ENCODE data around the gene NENF. TPM values are rescaled to one million over a fixed set of nuclear protein-coding genes. Genes with fewer than 3 reads are reported as not detected.
"Not testable (repeated sequence)": the region's sequence is repeated elsewhere in the genome, so short reads cannot be mapped to it uniquely, and the experiment has no call there.

The NENF gene
- total RNA-seq, 1 experiment from 2014 or later, result 72.4 TPM

- Histone ChIP-seq H3K27me3 (ENCODE audit: control insufficient read depth, insufficient read depth, low read length) (no peaks in the 10 kb centered on the region), H3K27ac (ENCODE audit: low read length) (no peak overlapping the region), H3K4me3 (ENCODE audit: low read depth in 2 of 2, low read length in 2 of 2) (no peak overlapping the region), H3K4me1 (ENCODE audit: control insufficient read depth, insufficient read depth, low read length) (no peaks in the 10 kb centered on the region), H3K9me3 (ENCODE audit: control insufficient read depth, insufficient read depth, low read depth, low read length) (no peaks in the 10 kb centered on the region), H3K36me3 (ENCODE audit: control insufficient read depth, insufficient read depth, low read length) (no peaks in the 10 kb centered on the region)
- ATAC-seq (no peak; the same call in 1 of the 2 replicates), DNase-seq (ENCODE audit: low read depth, low spot score) (no peak)
- intact Hi-C loops (cut with micrococcal nuclease; ENCODE audit: unreplicated experiment) (loop anchor here (10.0 kb wide), 1 partner anchor 69 kb away; no protein-coding TSS in a partner anchor), in situ Hi-C loops (cut with HindIII; ENCODE audit: low pct_unique_long_range_greater_than_20kb, low sequenced_read_pairs) (no loop called here)
- BruUV-seq (replicated peaks), result no TSS peak
- ChIA-PET POLR2A (interaction anchor here (0.6 kb wide), 1 partner anchor 480 kb away, joined by 11 read pairs; no protein-coding TSS in a partner anchor), CTCF (no interaction called here)
- TF ChIP-seq POLR2AphosphoS5 (IDR thresholded peaks at IDR 0.05; ENCODE audit: low read depth, low read length) (no peak), TCF7L2 (IDR thresholded peaks at IDR 0.05; ENCODE audit: low read depth, low read length) (no peak), REST (IDR thresholded peaks at IDR 0.05; ENCODE audit: insufficient read depth in 1 of 2, low read depth in 2 of 2, low read length in 1 of 2) (no peak), CTCF (IDR thresholded peaks at IDR 0.05) (no peak), SIN3A (IDR thresholded peaks at IDR 0.05; ENCODE audit: borderline replicate concordance, insufficient read depth, low read depth, low read length) (no peak)
Observed at GRCh38 chr1:212386029-212386428, 46.7 kb upstream of the NENF start.

GRCh38 chr1:212388985-212389716 is 43.6 kb upstream of the NENF start:
- Histone ChIP-seq H3K27me3 (ENCODE audit: control insufficient read depth, insufficient read depth, low read length) (no peaks in the 10 kb centered on the region), H3K4me3 (ENCODE audit: low read depth in 2 of 2, low read length in 2 of 2) (no peak overlapping the region), H3K36me3 (ENCODE audit: control insufficient read depth, insufficient read depth, low read length) (no peaks in the 10 kb centered on the region), H3K9me3 (ENCODE audit: control insufficient read depth, insufficient read depth, low read depth, low read length) (no peaks in the 10 kb centered on the region), H3K4me1 (ENCODE audit: control insufficient read depth, insufficient read depth, low read length) (no peaks in the 10 kb centered on the region), H3K27ac (ENCODE audit: low read length) (no peak overlapping the region)
- in situ Hi-C loops (cut with HindIII; ENCODE audit: low pct_unique_long_range_greater_than_20kb, low sequenced_read_pairs), result no loop called here
- ChIA-PET CTCF (no interaction called here), POLR2A (no interaction called here)
- ATAC-seq (no peak), DNase-seq (ENCODE audit: low read depth, low spot score) (no peak)
- TF ChIP-seq TCF7L2 (IDR thresholded peaks at IDR 0.05; ENCODE audit: low read depth, low read length) (no peak), CTCF (IDR thresholded peaks at IDR 0.05) (no peak), POLR2AphosphoS5 (IDR thresholded peaks at IDR 0.05; ENCODE audit: low read depth, low read length) (no peak), SIN3A (IDR thresholded peaks at IDR 0.05; ENCODE audit: borderline replicate concordance, insufficient read depth, low read depth, low read length) (no peak)
- intact Hi-C loops (cut with micrococcal nuclease; ENCODE audit: unreplicated experiment), result loop anchor here (10.0 kb wide), 1 partner anchor 66 kb away; no protein-coding TSS in a partner anchor
- BruUV-seq (replicated peaks), result no TSS peak

GRCh38 chr1:212395678-212396437 is 36.9 kb upstream of the NENF start:
- H3K27me3 ChIP-seq (ENCODE audit: control insufficient read depth, insufficient read depth, low read length); H3K4me3 ChIP-seq (ENCODE audit: low read depth in 2 of 2, low read length in 2 of 2); CTCF ChIA-PET; H3K4me1 ChIP-seq (ENCODE audit: control insufficient read depth, insufficient read depth, low read length); BruUV-seq (replicated peaks); ATAC-seq; DNase-seq (ENCODE audit: low read depth, low spot score); H3K36me3 ChIP-seq (ENCODE audit: control insufficient read depth, insufficient read depth, low read length); in situ Hi-C loops (cut with HindIII; ENCODE audit: low pct_unique_long_range_greater_than_20kb, low sequenced_read_pairs); H3K27ac ChIP-seq (ENCODE audit: low read length); intact Hi-C loops (cut with micrococcal nuclease; ENCODE audit: unreplicated experiment): not testable (repeated sequence)
- POLR2A ChIA-PET, result interaction anchor here (0.6 kb wide), 1 partner anchor 30 kb away, joined by 9 read pairs; no protein-coding TSS in a partner anchor
- H3K9me3 ChIP-seq (ENCODE audit: control insufficient read depth, insufficient read depth, low read depth, low read length), result peaks cover 17% of the 10 kb centered on the region
